NCI-H2196 (cell line): Measurements from ENCODE around the gene PDCD1LG2.

Experiments
- DNase-seq: peaks from one replicate; lab custom pipeline; 2025; ENCODE audit not compliant: unreplicated experiment; lab: John Stamatoyannopoulos, UW

PDCD1LG2 gene

GRCh38 chr9:5529683-5530221 is 19.4 kb downstream of the PDCD1LG2 start:
- no peak for DNase-seq

GRCh38 chr9:5531101-5531882 is 21.0 kb downstream of the PDCD1LG2 start:
- DNase-seq, result no peak

- DNase-seq, result no peak
Measured at GRCh38 chr9:5532306-5532705, 22.0 kb downstream of the PDCD1LG2 start.

GRCh38 chr9:5532790-5533189 is 22.5 kb downstream of the PDCD1LG2 start:
- no peak for DNase-seq

- DNase-seq, result no peak
Measured at GRCh38 chr9:5536684-5537083, 26.4 kb downstream of the PDCD1LG2 start.

GRCh38 chr9:5543875-5544702 is 33.8 kb downstream of the PDCD1LG2 start:
- DNase-seq, result no peak

- DNase-seq, result no peak
Measured at GRCh38 chr9:5549658-5550650, 39.6 kb downstream of the PDCD1LG2 start.

- DNase-seq, result no peak
Measured at GRCh38 chr9:5551368-5552150, 41.2 kb downstream of the PDCD1LG2 start.

GRCh38 chr9:5552301-5552700 is 42.0 kb downstream of the PDCD1LG2 start:
- DNase-seq, result no peak

GRCh38 chr9:5553211-5553610 is 42.9 kb downstream of the PDCD1LG2 start:
- no peak for DNase-seq

- DNase-seq, result no peak
Measured at GRCh38 chr9:5554254-5554653, 43.9 kb downstream of the PDCD1LG2 start.

- DNase-seq, result no peak
Measured at GRCh38 chr9:5556101-5556705, 45.9 kb downstream of the PDCD1LG2 start.

GRCh38 chr9:5557606-5558587 is 47.6 kb downstream of the PDCD1LG2 start:
- DNase-seq, result no peak

- DNase-seq, result no peak
Measured at GRCh38 chr9:5559659-5560058, 49.3 kb downstream of the PDCD1LG2 start.

- no peak for DNase-seq
Measured at GRCh38 chr9:5560443-5561100, 50.2 kb downstream of the PDCD1LG2 start.

- no peak for DNase-seq
Measured at GRCh38 chr9:5561828-5562488, 51.6 kb downstream of the PDCD1LG2 start.

- DNase-seq, result no peak
Measured at GRCh38 chr9:5562806-5563416, 52.6 kb downstream of the PDCD1LG2 start.
